Right lobe of liver (tissue), 4 donors: ENCODE results near the gene CNTNAP5.

Source experiments
- POLR2A ChIP-seq: fragments of 450-650 bp; IDR thresholded peaks from one replicate; pipeline ENCODE4 v1.6.1; 2017; ENCODE audit warnings: antibody characterized with exemption, mild to moderate bottlenecking
- TF ChIP-seq, protein P1 (sequence below), 4 donors: fragments of 200-600 bp in 3 of 4; fragments of 450-650 bp in 1 of 4; IDR thresholded peaks; one replicate each; pipeline versions ENCODE4 v1.5.1 to v1.8.0; 2016 to 2022; ENCODE audit warnings: antibody characterized with exemption in 4 of 4, mild to moderate bottlenecking in 2 of 4
- donor health status: DM: no; HTN: no; CAD: no.
- donor health status: DM: no; HTN: no; CAD: no.
- donor health status: DM: no; HTN: yes; CAD: no.

DNA sequence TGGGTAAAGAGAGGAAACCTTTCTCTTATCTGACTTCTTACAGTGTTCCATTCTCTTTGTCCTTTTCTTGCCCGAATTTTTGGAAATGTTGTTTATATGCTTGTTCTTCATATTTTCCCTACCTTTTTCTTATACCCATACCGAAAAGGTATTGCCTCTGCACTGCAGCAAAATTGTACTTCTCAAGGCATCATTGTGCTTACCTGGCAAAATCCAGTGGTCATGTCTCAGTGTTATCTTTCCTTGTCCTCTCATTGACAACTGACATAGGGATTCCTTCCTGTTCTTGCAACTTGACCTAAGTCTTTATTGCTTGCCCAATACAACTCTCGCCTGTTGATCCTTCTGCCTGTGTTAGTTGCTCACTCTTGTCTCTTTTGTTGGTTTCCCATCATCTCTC is 842.2 kb downstream of the CNTNAP5 start:
- TF ChIP-seq, protein P1, sequence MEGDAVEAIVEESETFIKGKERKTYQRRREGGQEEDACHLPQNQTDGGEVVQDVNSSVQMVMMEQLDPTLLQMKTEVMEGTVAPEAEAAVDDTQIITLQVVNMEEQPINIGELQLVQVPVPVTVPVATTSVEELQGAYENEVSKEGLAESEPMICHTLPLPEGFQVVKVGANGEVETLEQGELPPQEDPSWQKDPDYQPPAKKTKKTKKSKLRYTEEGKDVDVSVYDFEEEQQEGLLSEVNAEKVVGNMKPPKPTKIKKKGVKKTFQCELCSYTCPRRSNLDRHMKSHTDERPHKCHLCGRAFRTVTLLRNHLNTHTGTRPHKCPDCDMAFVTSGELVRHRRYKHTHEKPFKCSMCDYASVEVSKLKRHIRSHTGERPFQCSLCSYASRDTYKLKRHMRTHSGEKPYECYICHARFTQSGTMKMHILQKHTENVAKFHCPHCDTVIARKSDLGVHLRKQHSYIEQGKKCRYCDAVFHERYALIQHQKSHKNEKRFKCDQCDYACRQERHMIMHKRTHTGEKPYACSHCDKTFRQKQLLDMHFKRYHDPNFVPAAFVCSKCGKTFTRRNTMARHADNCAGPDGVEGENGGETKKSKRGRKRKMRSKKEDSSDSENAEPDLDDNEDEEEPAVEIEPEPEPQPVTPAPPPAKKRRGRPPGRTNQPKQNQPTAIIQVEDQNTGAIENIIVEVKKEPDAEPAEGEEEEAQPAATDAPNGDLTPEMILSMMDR (IDR thresholded peaks at IDR 0.05), result no peak
- no peak for TF ChIP-seq POLR2A
